ENCODE measurements around the gene HAVCR1. TPM values are rescaled to one million over a fixed set of nuclear protein-coding genes. Genes with fewer than 3 reads are reported as not detected.
"Not testable (repeated sequence)": the region's sequence is repeated elsewhere in the genome, so short reads cannot be mapped to it uniquely, and the experiment has no call there.

The HAVCR1 gene
- total RNA-seq, 1 donor from 2014 or later, result 2.5 TPM

DNA sequence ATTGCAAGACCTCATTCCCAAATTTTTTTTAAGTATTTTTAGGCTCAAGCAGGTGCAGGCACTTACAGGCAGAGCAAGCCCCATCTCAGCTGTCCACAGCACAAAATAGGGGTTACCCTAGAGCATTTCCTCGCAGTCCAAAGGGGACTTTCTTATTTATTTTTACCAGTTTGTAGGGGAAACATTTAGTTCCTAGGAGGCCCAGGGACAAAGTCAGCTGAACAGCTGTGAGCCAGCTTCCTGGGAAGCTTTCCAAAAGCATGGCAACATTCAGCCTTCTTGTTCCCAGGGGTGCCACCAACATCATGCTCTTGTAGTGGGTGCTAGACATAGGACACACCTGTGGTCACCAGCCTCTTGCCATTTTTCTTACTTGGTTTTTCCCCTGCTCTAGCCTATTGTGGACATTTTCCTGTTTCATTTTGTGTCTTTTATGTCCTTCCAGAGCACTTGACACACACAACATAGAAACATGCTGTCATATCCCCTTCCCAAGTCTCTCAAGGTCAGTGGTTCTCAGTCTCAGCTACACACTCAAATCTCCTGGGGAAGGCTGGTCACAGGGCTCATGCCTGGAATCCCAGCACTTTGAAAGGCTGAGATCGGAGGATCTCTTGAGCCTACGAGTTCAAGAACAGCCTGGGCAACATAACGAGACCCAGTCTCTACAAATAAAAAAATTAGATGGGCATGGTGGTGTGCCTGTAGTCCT, 38.2 kb downstream of the HAVCR1 start:
- peaks cover 33% of the 10 kb centered on the region for H3K9me3 Mint-ChIP-seq
- H3K27ac Mint-ChIP-seq, result peak overlapping the region; percentile 32
- peaks cover 3% of the 10 kb centered on the region for H3K27me3 Mint-ChIP-seq (ENCODE audit: insufficient read depth)
- H3K4me3 Mint-ChIP-seq, result no peak overlapping the region
- DNase-seq (ENCODE audit: low spot score), result no peak
- peaks cover 31% of the 10 kb centered on the region for H3K36me3 Mint-ChIP-seq (ENCODE audit: low read depth)
- intact Hi-C loops (cut with micrococcal nuclease), result no loop called here
- H3K4me1 Mint-ChIP-seq (ENCODE audit: low read depth), result peaks cover 53% of the 10 kb centered on the region

DNA sequence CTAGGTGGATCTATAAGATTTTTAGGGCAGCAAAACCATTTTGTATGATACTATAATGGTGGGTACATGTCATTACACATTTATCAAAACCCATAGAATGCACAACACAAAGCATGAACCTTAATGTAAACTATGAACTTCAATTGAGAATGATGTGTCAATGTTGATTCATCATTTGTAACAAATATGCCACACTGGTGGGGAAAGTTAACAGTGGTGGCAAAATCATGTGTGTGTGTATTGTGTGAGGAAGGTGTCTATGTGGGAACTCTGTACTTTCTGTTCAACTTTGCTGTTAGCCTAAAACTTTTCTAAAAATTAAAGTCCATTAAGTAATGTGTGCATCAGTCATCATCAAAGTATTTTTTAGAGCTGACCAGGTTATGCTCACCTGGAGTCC, 38.9 kb downstream of the HAVCR1 start:
- H3K27ac Mint-ChIP-seq, result no peak overlapping the region
- intact Hi-C loops (cut with micrococcal nuclease), result no loop called here
- no peak for DNase-seq (ENCODE audit: low spot score)
- peaks cover 29% of the 10 kb centered on the region for H3K36me3 Mint-ChIP-seq (ENCODE audit: low read depth)
- peaks cover 33% of the 10 kb centered on the region for H3K9me3 Mint-ChIP-seq
- H3K4me1 Mint-ChIP-seq (ENCODE audit: low read depth), result peaks cover 47% of the 10 kb centered on the region
- no peak overlapping the region for H3K4me3 Mint-ChIP-seq
- H3K27me3 Mint-ChIP-seq (ENCODE audit: insufficient read depth), result no peaks in the 10 kb centered on the region

GRCh38 chr5:157014143-157014542, 44.8 kb downstream of the HAVCR1 start:
- peaks cover 20% of the 10 kb centered on the region for H3K36me3 Mint-ChIP-seq (ENCODE audit: low read depth)
- H3K27ac Mint-ChIP-seq; H3K4me3 Mint-ChIP-seq; DNase-seq (ENCODE audit: low spot score); H3K27me3 Mint-ChIP-seq (ENCODE audit: insufficient read depth); intact Hi-C loops (cut with micrococcal nuclease); H3K4me1 Mint-ChIP-seq (ENCODE audit: low read depth): not testable (repeated sequence)
- peaks cover 47% of the 10 kb centered on the region for H3K9me3 Mint-ChIP-seq

DNA sequence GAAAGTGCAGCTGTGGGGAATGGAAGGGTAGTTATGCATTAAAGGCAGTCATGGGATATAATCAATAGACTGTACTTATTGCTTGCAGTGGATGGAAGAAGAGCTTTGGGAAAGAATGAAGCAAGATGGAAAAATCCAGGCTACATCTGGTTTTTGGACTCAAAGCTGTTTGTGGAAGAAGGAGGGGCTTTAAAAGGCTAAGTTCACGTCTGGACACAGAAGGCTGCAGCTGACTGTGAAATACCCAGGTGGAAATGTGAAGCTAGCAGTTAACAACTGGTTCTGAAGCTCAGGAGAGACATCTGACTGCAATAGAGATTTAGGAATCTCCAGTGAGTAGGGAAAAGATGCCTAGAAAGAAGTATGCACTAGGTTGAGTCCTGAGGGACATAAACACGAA, 52.7 kb downstream of the HAVCR1 start:
- H3K27me3 Mint-ChIP-seq (ENCODE audit: insufficient read depth), result no peaks in the 10 kb centered on the region
- peaks cover 46% of the 10 kb centered on the region for H3K4me1 Mint-ChIP-seq (ENCODE audit: low read depth)
- peaks cover 44% of the 10 kb centered on the region for H3K36me3 Mint-ChIP-seq (ENCODE audit: low read depth)
- no peak overlapping the region for H3K27ac Mint-ChIP-seq
- DNase-seq (ENCODE audit: low spot score), result no peak
- H3K4me3 Mint-ChIP-seq, result no peak overlapping the region
- intact Hi-C loops (cut with micrococcal nuclease), result loop anchor here (5.0 kb wide), 1 partner anchor 34 kb away; no protein-coding TSS in a partner anchor
- H3K9me3 Mint-ChIP-seq, result peaks cover 58% of the 10 kb centered on the region

- Mint-ChIP-seq H3K27me3 (ENCODE audit: insufficient read depth) (no peaks in the 10 kb centered on the region), H3K4me3 (peak overlapping the region; percentile 7), H3K9me3 (peaks cover 64% of the 10 kb centered on the region), H3K4me1 (ENCODE audit: low read depth) (peaks cover 46% of the 10 kb centered on the region), H3K27ac (peak overlapping the region; percentile 76), H3K36me3 (ENCODE audit: low read depth) (peaks cover 51% of the 10 kb centered on the region)
- DNase-seq (ENCODE audit: low spot score), result no peak
- intact Hi-C loops (cut with micrococcal nuclease), result loop anchor here (1.0 to 5.0 kb wide), 6 partner anchors 18 to 85 kb away; no protein-coding TSS in a partner anchor
Measured at GRCh38 chr5:157004893-157005551, 53.9 kb downstream of the HAVCR1 start.

GRCh38 chr5:156991714-156992113, 67.2 kb downstream of the HAVCR1 start:
- Mint-ChIP-seq H3K27me3 (ENCODE audit: insufficient read depth) (no peaks in the 10 kb centered on the region), H3K9me3 (peaks cover 13% of the 10 kb centered on the region), H3K36me3 (ENCODE audit: low read depth) (peaks cover 4% of the 10 kb centered on the region), H3K4me1 (ENCODE audit: low read depth) (peaks cover 12% of the 10 kb centered on the region), H3K27ac (no peak overlapping the region), H3K4me3 (no peak overlapping the region)
- no peak for DNase-seq (ENCODE audit: low spot score)
- intact Hi-C loops (cut with micrococcal nuclease), result no loop called here

- Mint-ChIP-seq H3K27ac (no peak overlapping the region), H3K4me1 (ENCODE audit: low read depth) (peaks cover 19% of the 10 kb centered on the region), H3K9me3 (peaks cover 27% of the 10 kb centered on the region), H3K36me3 (ENCODE audit: low read depth) (peaks cover 19% of the 10 kb centered on the region), H3K4me3 (no peak overlapping the region), H3K27me3 (ENCODE audit: insufficient read depth) (no peaks in the 10 kb centered on the region)
- DNase-seq (ENCODE audit: low spot score), result no peak
- intact Hi-C loops (cut with micrococcal nuclease), result no loop called here
Measured at GRCh38 chr5:156984064-156984463, 74.9 kb downstream of the HAVCR1 start.

GRCh38 chr5:156981481-156981880, 77.4 kb downstream of the HAVCR1 start:
- Mint-ChIP-seq H3K27ac (no peak overlapping the region), H3K4me3 (no peak overlapping the region), H3K27me3 (ENCODE audit: insufficient read depth) (peaks cover 3% of the 10 kb centered on the region), H3K36me3 (ENCODE audit: low read depth) (peaks cover 19% of the 10 kb centered on the region), H3K9me3 (peaks cover 16% of the 10 kb centered on the region), H3K4me1 (ENCODE audit: low read depth) (peaks cover 9% of the 10 kb centered on the region)
- no peak for DNase-seq (ENCODE audit: low spot score)
- intact Hi-C loops (cut with micrococcal nuclease), result no loop called here

Other genes starting within 250 kb of the HAVCR1 start
- 0.39 and 0.86 TPM in 2 replicates for gene PPP1R2B, start 208.8 kb downstream of the HAVCR1 start, total RNA-seq
- 24.5 and 27.3 TPM in 2 replicates for gene TIMD4, start 95.9 kb downstream of the HAVCR1 start, total RNA-seq
- 128 and 129 TPM in 2 replicates for gene HAVCR2, start 49.9 kb upstream of the HAVCR1 start, total RNA-seq
- gene MED7, start 83.7 kb upstream of the HAVCR1 start, total RNA-seq, result 15.0 and 15.5 TPM in 2 replicates
- gene GARIN3, start 107.1 kb upstream of the HAVCR1 start, total RNA-seq, result 0.27 and 0.31 TPM in 2 replicates
- 251 and 259 TPM in 2 replicates for gene ITK, start 121.7 kb upstream of the HAVCR1 start, total RNA-seq
- 173 and 175 TPM in 2 replicates for gene CYFIP2, start 207.0 kb upstream of the HAVCR1 start, total RNA-seq

Data from activated T-helper 1 cell treated with anti-CD3 and anti-CD28 coated beads, Interleukin-12 subunit alpha, Interleukin-12 subunit beta, Interleukin-2, Interleukin-4 antibody, amounts not matched to agents 30 ng/mL and 10 ng/mL and 1 ng/mL, durations not matched to agents 14 hours and 24 hours and 36 hours (primary cell).